ENCODE data around the gene SURF4.

Gene SURF4

DNA sequence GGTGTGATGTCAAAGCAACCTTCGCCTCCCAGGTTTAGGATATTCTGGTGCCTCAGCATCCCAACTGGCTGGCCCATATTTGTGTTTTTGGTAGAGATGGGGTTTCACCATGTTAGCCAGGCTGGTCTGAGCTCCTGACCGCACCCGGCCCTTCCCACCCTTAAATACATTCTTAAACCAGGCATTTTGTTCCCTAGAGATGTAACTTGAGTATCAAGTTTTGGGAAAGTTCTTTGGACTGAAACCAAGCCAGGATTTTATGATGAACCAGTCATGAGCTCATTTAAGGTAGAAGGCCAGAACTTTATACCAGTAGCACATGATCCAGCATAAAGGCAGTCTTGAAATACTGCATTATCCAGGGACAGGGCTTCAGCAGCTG, 24.3 kb downstream of the SURF4 start:
- no peaks in the 10 kb centered on the region for H3K9me3 ChIP-seq (ENCODE audit: insufficient read depth, low read depth, low read length)
- H3K4me1 ChIP-seq (ENCODE audit: control insufficient read depth in 1 of 2, insufficient read depth in 2 of 2, low read length in 2 of 2): peaks cover 4 to 18% of the 10 kb centered on the region in 2 experiments
- no peak overlapping the region for H2AK5ac ChIP-seq (ENCODE audit: low read length)
- no peak overlapping the region for H2BK5ac ChIP-seq (ENCODE audit: low read depth, low read length, poor library complexity)
- H3K9ac ChIP-seq (ENCODE audit: low read length): no peak overlapping the region
- H4K12ac ChIP-seq (ENCODE audit: low read depth, low read length): no peak overlapping the region
- H3K79me2 ChIP-seq (ENCODE audit: control insufficient read depth, insufficient read depth, low read length, poor library complexity): peaks cover 16% of the 10 kb centered on the region
- H2BK12ac ChIP-seq (ENCODE audit: low read length): no peak overlapping the region
- no peak overlapping the region for H3K14ac ChIP-seq (ENCODE audit: low read length)
- H4K8ac ChIP-seq (ENCODE audit: low read depth, low read length): no peak overlapping the region
- no peak overlapping the region for H2BK120ac ChIP-seq (ENCODE audit: insufficient read depth, low read length, poor library complexity)
- WGBS (ENCODE audit: extremely low coverage, insufficient coverage, insufficient read length): no CpG with 5 or more reads among the region's 3 CpGs
- no peak overlapping the region for H2AFZ ChIP-seq (ENCODE audit: insufficient read depth, low read length, poor library complexity)
- H4K91ac ChIP-seq (ENCODE audit: low read depth, low read length): no peak overlapping the region
- no peak overlapping the region for H3K23ac ChIP-seq (ENCODE audit: low read length)
- peaks cover 36 to 49% of the 10 kb centered on the region in 2 experiments for H3K36me3 ChIP-seq (ENCODE audit: control insufficient read depth in 1 of 2, insufficient read depth in 2 of 2, low read length in 2 of 2)
- no peak overlapping the region for H3K4me2 ChIP-seq (ENCODE audit: low read length)
- H3K18ac ChIP-seq (ENCODE audit: low read length): no peak overlapping the region
- no peaks in the 10 kb centered on the region for H3K27me3 ChIP-seq (ENCODE audit: insufficient read depth, low read length)
- H3K79me1 ChIP-seq (ENCODE audit: low read length): peaks cover 15% of the 10 kb centered on the region
- no peak overlapping the region for H3K4ac ChIP-seq (ENCODE audit: low read depth, low read length)
- no peak overlapping the region for H3K27ac ChIP-seq (ENCODE audit: low read depth, low read length)
- no peak overlapping the region for H3K4me3 ChIP-seq (ENCODE audit: low read depth, low read length)
- DNase-seq: no peak

DNA sequence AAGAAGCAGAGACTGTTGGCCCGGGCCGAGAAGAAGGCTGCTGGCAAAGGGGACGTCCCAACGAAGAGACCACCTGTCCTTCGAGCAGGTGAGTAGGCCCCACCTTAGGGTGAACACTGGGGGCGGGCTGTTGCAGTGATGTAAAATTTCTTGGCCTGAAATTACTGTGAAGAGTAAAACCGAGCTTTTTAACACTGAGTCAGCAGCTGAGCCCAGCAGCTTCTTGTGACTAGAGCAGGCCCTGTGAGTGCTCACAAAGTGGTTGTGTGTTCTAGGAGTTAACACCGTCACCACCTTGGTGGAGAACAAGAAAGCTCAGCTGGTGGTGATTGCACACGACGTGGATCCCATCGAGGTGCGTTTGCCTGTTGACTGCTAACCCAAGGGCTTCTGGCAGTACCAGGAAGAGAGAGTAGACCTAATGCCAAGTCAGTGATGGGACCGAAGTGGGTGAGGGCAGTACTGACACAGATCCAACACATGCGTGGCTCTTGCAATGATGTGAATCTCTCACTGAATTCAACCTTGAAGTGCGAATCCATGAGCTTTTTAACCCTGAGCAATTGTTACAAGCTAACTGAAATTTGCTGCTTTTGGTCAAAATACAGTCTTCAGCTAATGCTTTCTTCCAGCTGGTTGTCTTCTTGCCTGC, 25.8 kb downstream of the SURF4 start:
- no peak overlapping the region for H3K18ac ChIP-seq (ENCODE audit: low read length)
- H2AFZ ChIP-seq (ENCODE audit: insufficient read depth, low read length, poor library complexity): no peak overlapping the region
- no peak overlapping the region for H4K91ac ChIP-seq (ENCODE audit: low read depth, low read length)
- H3K79me2 ChIP-seq (ENCODE audit: control insufficient read depth, insufficient read depth, low read length, poor library complexity): peaks cover 13% of the 10 kb centered on the region
- H2BK5ac ChIP-seq (ENCODE audit: low read depth, low read length, poor library complexity): no peak overlapping the region
- no peak overlapping the region for H2AK5ac ChIP-seq (ENCODE audit: low read length)
- peak overlapping the region; percentile 57 for H3K9ac ChIP-seq (ENCODE audit: low read length)
- no peak overlapping the region for H3K4me3 ChIP-seq (ENCODE audit: low read depth, low read length)
- H3K14ac ChIP-seq (ENCODE audit: low read length): no peak overlapping the region
- no peak overlapping the region for H3K4ac ChIP-seq (ENCODE audit: low read depth, low read length)
- no peak overlapping the region for H2BK12ac ChIP-seq (ENCODE audit: low read length)
- no peak overlapping the region for H4K12ac ChIP-seq (ENCODE audit: low read depth, low read length)
- H3K36me3 ChIP-seq (ENCODE audit: control insufficient read depth in 1 of 2, insufficient read depth in 2 of 2, low read length in 2 of 2): peaks cover 45 to 63% of the 10 kb centered on the region in 2 experiments
- peaks cover 4 to 19% of the 10 kb centered on the region in 2 experiments for H3K4me1 ChIP-seq (ENCODE audit: control insufficient read depth in 1 of 2, insufficient read depth in 2 of 2, low read length in 2 of 2)
- no peak overlapping the region for H3K27ac ChIP-seq (ENCODE audit: low read depth, low read length)
- H3K4me2 ChIP-seq (ENCODE audit: low read length): peak overlapping the region; percentile 77
- no CpG with 5 or more reads among the region's 15 CpGs for WGBS (ENCODE audit: extremely low coverage, insufficient coverage, insufficient read length)
- no peak overlapping the region for H4K8ac ChIP-seq (ENCODE audit: low read depth, low read length)
- H3K27me3 ChIP-seq (ENCODE audit: insufficient read depth, low read length): no peaks in the 10 kb centered on the region
- H3K9me3 ChIP-seq (ENCODE audit: insufficient read depth, low read depth, low read length): peaks cover 1% of the 10 kb centered on the region
- peaks cover 12% of the 10 kb centered on the region for H3K79me1 ChIP-seq (ENCODE audit: low read length)
- no peak for DNase-seq
- H3K23ac ChIP-seq (ENCODE audit: low read length): no peak overlapping the region
- no peak overlapping the region for H2BK120ac ChIP-seq (ENCODE audit: insufficient read depth, low read length, poor library complexity)

DNA sequence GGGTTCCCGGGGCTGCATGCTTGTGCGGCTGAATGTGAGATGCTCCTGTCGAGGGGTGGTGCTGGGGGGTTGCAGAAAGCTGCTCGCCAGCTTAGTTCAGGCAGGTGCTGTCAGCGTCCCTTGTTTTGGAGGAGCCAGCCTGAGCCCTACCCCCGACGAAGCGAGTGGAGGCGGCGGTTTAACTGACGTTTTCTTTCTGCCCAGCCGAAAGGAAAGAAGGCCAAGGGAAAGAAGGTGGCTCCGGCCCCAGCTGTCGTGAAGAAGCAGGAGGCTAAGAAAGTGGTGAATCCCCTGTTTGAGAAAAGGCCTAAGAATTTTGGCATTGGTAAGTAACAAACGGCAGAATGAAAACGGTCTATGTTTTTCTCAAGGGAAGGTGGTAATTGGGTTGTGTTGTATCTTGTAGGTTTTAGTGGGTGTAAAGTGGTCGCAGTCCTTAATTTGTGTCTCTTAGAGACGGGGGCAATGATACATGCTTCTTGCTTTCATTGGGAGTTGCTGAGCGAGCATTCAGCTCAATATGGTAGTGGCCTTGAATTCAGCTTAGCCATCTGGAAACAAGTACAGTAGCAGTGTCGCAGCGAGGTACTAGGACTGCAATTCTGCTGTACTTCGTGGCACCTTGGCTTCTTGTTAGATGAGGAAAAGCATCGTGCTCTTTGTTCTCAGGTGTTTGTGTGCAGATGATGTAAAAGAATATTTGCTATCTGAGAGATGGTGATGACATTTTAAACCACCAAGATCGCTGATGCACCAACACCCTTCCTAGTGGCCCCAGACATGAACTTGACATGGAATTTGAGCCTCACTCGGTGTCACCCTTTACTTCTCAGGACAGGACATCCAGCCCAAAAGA, 26.9 kb downstream of the SURF4 start:
- Histone ChIP-seq H2AFZ (ENCODE audit: insufficient read depth, low read length, poor library complexity) (no peak overlapping the region), H4K12ac (ENCODE audit: low read depth, low read length) (peak overlapping the region; percentile 99), H3K14ac (ENCODE audit: low read length) (peak overlapping the region; percentile 99), H3K9ac (ENCODE audit: low read length) (peak overlapping the region; percentile 100), H3K27me3 (ENCODE audit: insufficient read depth, low read length) (no peaks in the 10 kb centered on the region), H3K36me3 (ENCODE audit: control insufficient read depth in 1 of 2, insufficient read depth in 2 of 2, low read length in 2 of 2) (peaks cover 57 to 67% of the 10 kb centered on the region in 2 experiments), H2BK120ac (ENCODE audit: insufficient read depth, low read length, poor library complexity) (peak overlapping the region; percentile 85), H2BK5ac (ENCODE audit: low read depth, low read length, poor library complexity) (peak overlapping the region; percentile 100), H4K8ac (ENCODE audit: low read depth, low read length) (peak overlapping the region; percentile 97), H3K4me3 (ENCODE audit: low read depth, low read length) (peak overlapping the region; percentile 99), H4K91ac (ENCODE audit: low read depth, low read length) (peak overlapping the region; percentile 97), H2BK12ac (ENCODE audit: low read length) (no peak overlapping the region), H3K9me3 (ENCODE audit: insufficient read depth, low read depth, low read length) (peaks cover 1% of the 10 kb centered on the region), H3K79me2 (ENCODE audit: control insufficient read depth, insufficient read depth, low read length, poor library complexity) (peaks cover 13% of the 10 kb centered on the region), H3K4me1 (ENCODE audit: control insufficient read depth in 1 of 2, insufficient read depth in 2 of 2, low read length in 2 of 2) (peaks cover 4 to 13% of the 10 kb centered on the region in 2 experiments), H2AK5ac (ENCODE audit: low read length) (peak overlapping the region; percentile 99), H3K79me1 (ENCODE audit: low read length) (peaks cover 12% of the 10 kb centered on the region), H3K27ac (ENCODE audit: low read depth, low read length) (peak overlapping the region; percentile 94), H3K23ac (ENCODE audit: low read length) (no peak overlapping the region), H3K4ac (ENCODE audit: low read depth, low read length) (peak overlapping the region; percentile 100), H3K18ac (ENCODE audit: low read length) (peak overlapping the region; percentile 100), H3K4me2 (ENCODE audit: low read length) (peak overlapping the region; percentile 77)
- DNase-seq: no peak
- WGBS (ENCODE audit: extremely low coverage, insufficient coverage, insufficient read length): no CpG with 5 or more reads among the region's 25 CpGs

DNA sequence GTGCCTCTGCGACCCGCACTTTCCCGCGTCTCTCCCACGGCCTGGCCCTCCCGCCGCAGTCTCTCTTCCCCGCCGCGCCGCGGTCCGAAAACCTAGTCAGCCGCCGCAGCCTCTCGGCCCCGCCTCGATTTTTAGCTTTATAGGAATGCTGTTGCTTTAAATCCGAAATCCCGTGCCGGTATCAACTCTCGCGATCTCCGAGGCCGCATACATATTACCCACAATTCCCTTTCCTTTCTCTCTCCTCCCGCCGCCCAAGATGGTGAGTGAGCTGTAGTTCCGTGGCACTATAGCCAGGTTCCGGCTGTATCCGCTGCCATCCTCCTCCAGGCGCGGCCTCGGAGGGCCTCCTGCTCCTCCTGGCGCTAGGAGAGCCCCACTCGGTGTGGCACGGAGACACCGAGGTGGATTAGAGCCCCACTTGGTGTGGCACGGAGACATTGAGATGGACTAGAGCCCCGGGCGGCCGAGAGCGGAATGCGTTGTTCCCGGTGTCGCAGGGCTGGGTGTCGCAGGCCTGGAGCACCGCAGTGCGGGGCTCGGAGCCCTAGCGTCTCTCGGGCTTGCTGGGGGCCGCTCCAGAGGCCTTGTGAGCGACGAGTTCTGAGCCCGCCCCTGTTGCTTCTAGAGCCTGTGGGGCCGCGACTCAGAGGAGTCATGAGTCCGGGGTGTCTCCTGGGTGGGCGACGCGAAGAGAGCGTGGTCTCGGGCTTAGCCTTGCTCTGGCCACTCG, 27.7 kb downstream of the SURF4 start, which contains the start of the genes MED22 and RPL7A:
Gene MED22 (minus strand): TSS at position 147 of the 733 bp plus-strand sequence. CDS start 1,469 bp downstream, outside the sequence.
Gene RPL7A (plus strand): TSS at position 234 of the 733 bp plus-strand sequence. CDS start 26 bp downstream, at position 260.
- H4K8ac ChIP-seq (ENCODE audit: low read depth, low read length): peak within 1 kb of the TSS; percentile 97
- H2AK5ac ChIP-seq (ENCODE audit: low read length): peak within 1 kb of the TSS; percentile 99
- H2BK120ac ChIP-seq (ENCODE audit: insufficient read depth, low read length, poor library complexity): peak within 1 kb of the TSS; percentile 85
- no peak within 1 kb of the TSS for H3K23ac ChIP-seq (ENCODE audit: low read length)
- no CpG with 5 or more reads among the region's 64 CpGs for WGBS (ENCODE audit: extremely low coverage, insufficient coverage, insufficient read length)
- peak within 1 kb of the TSS; percentile 99 for H3K4me3 ChIP-seq (ENCODE audit: low read depth, low read length)
- peak within 1 kb of the TSS; percentile 100 for H3K9ac ChIP-seq (ENCODE audit: low read length)
- H2BK12ac ChIP-seq (ENCODE audit: low read length): no peak within 1 kb of the TSS
- no peaks in the 10 kb centered on the region for H3K27me3 ChIP-seq (ENCODE audit: insufficient read depth, low read length)
- peak within 1 kb of the TSS; percentile 97 for H4K91ac ChIP-seq (ENCODE audit: low read depth, low read length)
- peaks cover 12% of the 10 kb centered on the region for H3K79me1 ChIP-seq (ENCODE audit: low read length)
- peak within 1 kb of the TSS; percentile 99 for H3K14ac ChIP-seq (ENCODE audit: low read length)
- H3K18ac ChIP-seq (ENCODE audit: low read length): peak within 1 kb of the TSS; percentile 100
- peaks cover 64 to 73% of the 10 kb centered on the region in 2 experiments for H3K36me3 ChIP-seq (ENCODE audit: control insufficient read depth in 1 of 2, insufficient read depth in 2 of 2, low read length in 2 of 2)
- peak; percentile 96 to 98 for DNase-seq
- peak within 1 kb of the TSS; percentile 100 for H2BK5ac ChIP-seq (ENCODE audit: low read depth, low read length, poor library complexity)
- H3K4me1 ChIP-seq (ENCODE audit: control insufficient read depth in 1 of 2, insufficient read depth in 2 of 2, low read length in 2 of 2): peaks cover 4 to 10% of the 10 kb centered on the region in 2 experiments
- peak within 1 kb of the TSS; percentile 100 for H3K4ac ChIP-seq (ENCODE audit: low read depth, low read length)
- H3K4me2 ChIP-seq (ENCODE audit: low read length): peak within 1 kb of the TSS; percentile 79
- peak within 1 kb of the TSS; percentile 94 for H3K27ac ChIP-seq (ENCODE audit: low read depth, low read length)
- H2AFZ ChIP-seq (ENCODE audit: insufficient read depth, low read length, poor library complexity): peak within 1 kb of the TSS; percentile 86
- H3K79me2 ChIP-seq (ENCODE audit: control insufficient read depth, insufficient read depth, low read length, poor library complexity): peaks cover 13% of the 10 kb centered on the region
- peaks cover 1% of the 10 kb centered on the region for H3K9me3 ChIP-seq (ENCODE audit: insufficient read depth, low read depth, low read length)
- peak within 1 kb of the TSS; percentile 99 for H4K12ac ChIP-seq (ENCODE audit: low read depth, low read length)

All from trophoblast cell (in vitro differentiated cells and primary cell).